ENCODE results near the gene GEMIN7.

Gene GEMIN7

GRCh38 chr19:45090034-45090433, 11.0 kb downstream of the GEMIN7 start:
- no peak for DNase-seq (ENCODE audit: low spot score)

DNA sequence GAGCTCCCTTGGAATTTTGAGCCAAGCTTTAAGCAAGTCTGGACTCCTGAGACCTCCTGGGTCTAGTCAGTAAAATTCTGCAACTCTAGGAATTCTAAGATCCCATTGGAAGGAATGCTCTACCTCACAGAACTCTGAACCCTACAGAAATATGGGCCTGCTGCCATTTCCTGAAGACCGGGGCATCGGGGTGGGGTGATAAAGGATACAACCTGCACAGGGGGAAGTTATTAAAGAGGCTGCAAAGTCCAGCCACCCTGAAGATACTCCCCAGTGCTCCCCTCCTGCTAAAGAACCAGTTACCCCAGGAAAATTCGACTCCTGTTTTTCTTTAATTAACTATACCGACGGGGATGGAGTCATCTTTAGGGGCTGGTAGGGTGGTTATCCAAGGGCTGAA, 11.5 kb downstream of the GEMIN7 start:
- no peak for DNase-seq (ENCODE audit: low spot score)

DNA sequence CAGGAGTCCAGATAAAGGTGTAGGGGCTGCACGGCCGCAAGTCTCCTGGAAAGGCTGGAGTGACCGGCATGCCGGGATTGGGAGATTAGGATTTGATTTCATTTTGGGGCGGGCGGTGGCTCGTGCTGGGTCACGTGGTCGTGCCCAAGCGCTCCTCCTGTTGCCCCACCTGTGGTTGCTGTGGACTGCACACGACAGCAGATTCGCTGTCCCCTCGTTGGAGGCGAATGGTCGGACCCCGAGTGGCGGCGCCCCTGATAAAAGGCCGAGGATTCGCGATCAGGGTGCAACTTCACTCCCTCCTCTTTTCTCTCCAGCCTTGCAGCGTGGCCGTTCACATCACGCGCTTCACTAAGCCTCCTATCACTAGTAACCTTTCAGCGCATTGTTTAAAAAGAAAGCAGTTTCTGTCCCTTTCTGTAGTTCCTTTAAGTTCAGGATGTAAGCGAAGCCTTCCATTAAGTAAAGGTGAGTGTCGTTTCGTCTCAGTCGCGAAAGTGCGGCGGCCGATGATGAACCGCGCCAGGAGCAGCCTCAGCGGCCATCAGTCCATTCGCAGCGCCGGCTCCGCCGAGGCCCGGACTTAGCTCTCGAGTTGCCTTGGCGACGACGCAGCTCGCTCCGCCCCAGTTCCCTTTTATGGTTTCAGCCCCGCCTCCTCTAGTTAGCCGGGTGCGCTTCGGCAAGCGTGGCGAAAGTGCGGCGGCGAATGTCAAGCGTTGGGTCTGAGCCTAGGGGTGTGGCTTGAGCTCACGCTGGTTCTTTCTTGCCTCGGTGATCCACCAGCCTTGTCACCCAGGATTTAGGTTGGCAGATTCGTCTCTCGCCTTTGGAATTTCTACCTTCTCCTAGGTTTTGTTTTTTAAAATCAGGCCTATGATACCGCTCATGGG, 12.2 kb downstream of the GEMIN7 start:
- DNase-seq (ENCODE audit: low spot score), result peak; percentile 99

GRCh38 chr19:45092747-45093678, 14.0 kb downstream of the GEMIN7 start, which contains the start of gene PPP1R37:
PPP1R37 (plus strand) TSS chr19:45093179; CDS start chr19:45093326, 147 bp downstream.
- DNase-seq (ENCODE audit: low spot score), result peak; percentile 95

DNA sequence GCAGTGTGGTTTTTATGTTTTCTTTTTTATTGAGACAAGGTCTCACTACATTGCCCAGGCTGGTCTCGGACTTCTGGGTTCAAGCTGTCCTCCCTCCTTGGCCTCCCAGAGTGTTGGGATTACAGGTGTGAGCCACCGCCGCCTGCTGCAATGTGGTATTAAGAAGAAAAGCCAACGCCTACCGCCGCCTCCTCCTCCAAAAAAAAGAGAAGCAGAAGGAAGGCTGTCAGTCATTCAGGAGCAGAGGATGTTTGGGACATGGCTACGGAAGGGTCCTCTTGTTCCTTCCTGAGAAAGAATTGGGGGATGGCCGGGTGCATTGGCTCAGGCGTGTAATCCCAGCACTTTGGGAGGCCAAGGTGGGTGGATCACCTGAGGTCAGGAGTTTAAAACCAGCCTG, 15.1 kb downstream of the GEMIN7 start:
- DNase-seq (ENCODE audit: low spot score), result no peak

DNA sequence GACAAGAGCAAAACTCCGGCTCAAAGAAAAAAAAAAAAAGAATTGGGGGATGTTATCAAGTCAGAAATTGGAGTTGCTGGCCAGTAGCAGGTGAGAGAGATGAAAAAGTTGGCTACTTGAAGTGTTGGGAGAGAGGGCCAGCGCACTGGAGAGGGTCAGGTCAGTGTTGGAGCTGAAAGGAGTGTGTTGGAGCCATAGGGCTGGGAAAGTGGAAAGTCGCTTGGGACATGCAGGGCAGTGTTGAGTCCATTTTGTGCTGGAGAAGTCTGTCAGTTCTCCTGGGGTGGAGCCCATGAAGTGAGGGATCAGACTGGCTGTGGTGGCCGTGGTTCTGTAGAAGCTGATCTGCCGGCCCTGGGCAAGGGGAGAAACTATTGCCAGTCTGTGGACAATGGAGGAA, 15.6 kb downstream of the GEMIN7 start:
- no peak for DNase-seq (ENCODE audit: low spot score)

- no peak for DNase-seq (ENCODE audit: low spot score)
These were observed 16.7 kb downstream of the GEMIN7 start for GRCh38 chr19:45095496-45096413.

GRCh38 chr19:45096700-45097099, 17.6 kb downstream of the GEMIN7 start:
- DNase-seq (ENCODE audit: low spot score), result no peak

DNA sequence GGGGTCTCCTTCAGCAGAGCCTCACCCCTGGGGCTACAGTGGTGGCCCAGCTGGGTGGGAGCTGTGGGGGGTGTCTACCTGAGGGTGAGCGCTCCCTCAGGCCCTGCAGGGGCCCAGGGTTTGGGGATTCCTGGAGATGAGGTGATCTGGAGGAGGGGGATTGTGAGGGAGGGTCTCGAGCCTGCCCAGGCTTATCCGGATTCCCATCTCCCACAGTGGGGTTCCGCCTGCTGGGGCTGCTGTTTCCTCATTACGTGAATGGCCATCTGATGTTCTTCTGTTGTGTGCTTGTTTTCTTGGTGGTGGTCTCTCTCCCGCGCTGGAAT, 18.4 kb downstream of the GEMIN7 start:
- DNase-seq (ENCODE audit: low spot score), result no peak

GRCh38 chr19:45097776-45098520, 18.9 kb downstream of the GEMIN7 start:
- peak; percentile 84 for DNase-seq (ENCODE audit: low spot score)

DNA sequence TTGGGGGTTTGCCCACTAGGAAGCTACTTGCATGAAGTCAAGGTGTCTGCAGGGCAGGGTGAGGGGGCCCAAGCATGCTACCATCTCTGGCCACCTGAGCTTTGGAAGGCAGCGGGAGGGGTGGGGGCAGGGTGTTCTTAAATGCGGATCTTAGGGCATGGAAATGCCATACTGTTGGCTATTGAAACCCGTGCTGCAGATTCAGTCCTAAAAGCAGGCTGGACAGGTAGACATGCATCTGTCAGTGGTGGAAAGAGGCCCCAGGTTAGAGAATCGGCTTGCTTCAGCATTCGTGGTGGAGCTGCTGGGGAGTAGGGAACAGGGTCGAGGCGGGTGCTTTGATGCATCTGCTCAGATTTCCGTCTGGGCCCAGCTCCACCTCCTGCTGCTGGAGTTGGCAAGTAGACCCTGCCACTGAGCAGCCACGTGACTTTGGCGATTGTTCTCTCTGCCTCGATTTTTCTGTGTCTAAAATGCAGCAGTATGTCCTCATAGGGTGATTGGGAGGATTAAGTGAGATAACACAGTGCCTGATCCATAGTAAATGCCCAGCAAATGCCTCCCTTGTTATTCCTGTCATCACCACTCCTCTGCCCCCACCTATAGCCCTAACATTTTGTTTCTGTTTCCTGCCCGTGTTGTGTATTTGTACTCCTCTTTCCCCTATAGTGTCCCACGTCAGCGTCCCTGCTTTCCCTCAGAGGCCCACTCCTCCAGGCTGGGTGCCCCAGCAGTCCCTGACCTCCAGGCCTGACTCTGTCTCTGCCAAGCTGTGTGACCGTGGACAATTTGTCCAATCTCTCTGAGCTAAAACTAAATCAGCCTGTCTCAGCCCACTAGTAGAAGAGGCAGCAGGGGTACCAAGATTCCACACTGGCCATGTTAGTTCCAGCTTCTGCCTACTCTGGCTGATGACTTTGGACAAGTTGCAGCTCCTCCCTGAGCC, 19.7 kb downstream of the GEMIN7 start:
- peak; percentile 79 for DNase-seq (ENCODE audit: low spot score)

GRCh38 chr19:45099467-45100191, 20.6 kb downstream of the GEMIN7 start:
- DNase-seq (ENCODE audit: low spot score), result no peak

- no peak for DNase-seq (ENCODE audit: low spot score)
These were observed 21.1 kb downstream of the GEMIN7 start for GRCh38 chr19:45100201-45100600.

- DNase-seq (ENCODE audit: low spot score), result no peak
These were observed 21.8 kb downstream of the GEMIN7 start for GRCh38 chr19:45100846-45101252.

DNA sequence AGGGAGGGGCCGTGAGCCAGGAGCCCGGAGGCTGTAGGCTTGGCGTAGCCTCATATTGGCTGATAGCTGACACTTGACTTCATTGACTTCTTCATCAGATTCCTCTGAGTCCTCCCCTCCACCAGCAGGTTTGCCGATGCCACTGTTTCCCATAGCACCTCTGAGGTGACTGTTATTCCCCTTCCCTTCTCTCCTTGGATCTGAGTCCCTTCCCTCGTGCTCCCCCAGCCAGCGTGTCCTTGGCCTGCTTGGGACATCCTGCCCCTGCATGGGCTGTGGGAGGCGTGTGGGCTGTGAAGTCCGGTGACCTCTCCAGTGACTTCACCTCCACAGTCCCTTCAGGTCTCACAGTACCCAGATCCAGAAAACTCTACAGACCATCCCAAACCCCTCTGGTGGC, 22.7 kb downstream of the GEMIN7 start:
- no peak for DNase-seq (ENCODE audit: low spot score)

DNA sequence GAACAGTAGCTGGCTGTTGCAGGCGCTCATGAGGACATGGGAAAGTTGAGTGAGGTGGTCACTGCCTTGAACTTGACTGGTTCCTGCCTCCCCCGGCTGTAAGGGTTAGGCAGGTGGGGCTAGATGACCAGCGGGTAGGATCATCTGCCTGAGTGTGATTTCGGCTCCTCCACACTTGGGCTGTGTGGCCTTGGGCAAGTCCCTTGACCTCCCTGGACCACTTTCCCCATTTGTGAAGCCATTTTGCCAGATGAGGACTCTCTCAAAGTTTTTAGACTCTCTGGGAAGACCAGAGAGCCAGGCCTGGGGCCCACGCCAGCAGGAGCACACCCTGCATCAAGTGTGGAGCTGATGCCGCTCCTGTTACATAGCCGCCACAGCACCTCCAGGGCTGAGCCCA, 23.4 kb downstream of the GEMIN7 start:
- DNase-seq (ENCODE audit: low spot score), result no peak

- no peak for DNase-seq (ENCODE audit: low spot score)
These were observed 24.1 kb downstream of the GEMIN7 start for GRCh38 chr19:45103156-45103507.

- DNase-seq (ENCODE audit: low spot score), result no peak
These were observed 24.7 kb downstream of the GEMIN7 start for GRCh38 chr19:45103508-45104319.

All from pons (tissue), 1 donor.